Esophagus mucosa (tissue), 1 donor: ENCODE results near the gene FLRT1. TPM values are rescaled to one million over a fixed set of nuclear protein-coding genes. Genes with fewer than 3 reads are reported as not detected.
A peak's percentile ranks its signal among the peaks of the same experiment; 100 is the strongest.
"Not testable (repeated sequence)": the region's sequence is repeated elsewhere in the genome, so short reads cannot be mapped to it uniquely, and the experiment has no call there.

Experiments used
- ATAC-seq: fragments of 200-7000 bp; cut with Tn5 transposase; one replicate; pipeline ENCODE4 v1.9.1; 2020
- total RNA-seq: library from RNA; stranded (reverse); gene quantifications from one replicate; pipeline ENCODE4 v1.2.4, GENCODE V29; 2023
- donor health status: DM: yes; HTN: yes; CAD: no.

Gene FLRT1
- total RNA-seq, 1 donor from 2014 or later, result not detected

DNA sequence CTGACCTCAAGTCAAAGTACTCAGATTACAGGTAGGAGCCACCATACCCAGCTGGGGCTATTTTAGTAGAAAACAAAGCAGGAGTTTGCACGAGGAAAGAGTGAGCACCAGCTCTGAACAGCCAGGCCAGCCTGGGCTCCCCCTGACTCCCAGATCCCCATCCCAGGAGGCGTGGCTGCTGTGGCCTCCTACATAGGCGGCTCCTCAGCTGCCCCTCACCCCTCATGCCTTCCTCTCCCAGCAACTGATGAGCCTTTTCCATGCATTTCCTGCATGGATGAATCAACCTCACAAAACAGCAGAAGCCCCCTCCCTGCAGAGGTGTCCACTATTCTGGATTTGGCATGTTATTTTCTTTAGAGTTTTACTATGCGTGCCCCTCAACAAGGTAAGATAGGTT lies 10.5 kb upstream of the FLRT1 start:
- no peak for ATAC-seq

GRCh38 chr11:64026575-64027205 lies 9.0 kb upstream of the FLRT1 start:
- ATAC-seq, result no peak

DNA sequence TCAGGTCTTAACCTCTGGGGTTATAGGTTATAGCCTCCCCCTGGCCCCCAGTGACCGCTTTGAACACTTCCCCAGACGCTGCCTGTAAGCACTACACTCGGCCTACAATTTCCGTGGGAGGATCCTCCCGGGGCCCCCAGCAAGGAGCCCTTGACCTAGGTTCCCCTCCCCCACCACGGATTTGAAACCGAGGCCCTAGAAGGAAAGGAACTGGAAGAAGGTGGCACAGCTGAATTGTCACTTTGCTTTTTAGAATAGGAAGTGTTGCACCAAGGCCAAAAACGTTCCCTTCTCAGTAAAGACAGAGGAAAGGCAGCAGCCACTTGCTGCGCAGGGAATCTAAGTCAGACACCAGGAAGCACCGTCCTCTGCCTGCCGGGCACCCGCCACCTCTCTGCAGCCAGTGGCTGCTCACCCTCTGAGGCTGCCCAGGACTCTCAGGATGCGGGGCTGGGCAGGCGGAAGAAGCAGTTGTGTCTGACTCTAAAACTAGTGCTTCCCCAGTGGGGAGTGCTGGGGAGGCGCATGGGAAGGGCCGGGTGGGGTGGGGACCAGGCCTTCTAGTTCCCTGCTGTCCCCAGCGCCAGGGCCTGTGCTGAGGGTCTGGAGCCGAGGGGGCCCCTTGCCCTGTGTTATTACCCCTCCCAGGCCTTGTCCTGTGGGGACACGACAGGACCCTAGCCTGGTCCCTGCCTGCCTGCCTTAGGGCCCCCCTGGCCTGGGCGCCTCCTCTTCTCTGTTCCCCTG lies 7.9 kb upstream of the FLRT1 start:
- ATAC-seq, result no peak

DNA sequence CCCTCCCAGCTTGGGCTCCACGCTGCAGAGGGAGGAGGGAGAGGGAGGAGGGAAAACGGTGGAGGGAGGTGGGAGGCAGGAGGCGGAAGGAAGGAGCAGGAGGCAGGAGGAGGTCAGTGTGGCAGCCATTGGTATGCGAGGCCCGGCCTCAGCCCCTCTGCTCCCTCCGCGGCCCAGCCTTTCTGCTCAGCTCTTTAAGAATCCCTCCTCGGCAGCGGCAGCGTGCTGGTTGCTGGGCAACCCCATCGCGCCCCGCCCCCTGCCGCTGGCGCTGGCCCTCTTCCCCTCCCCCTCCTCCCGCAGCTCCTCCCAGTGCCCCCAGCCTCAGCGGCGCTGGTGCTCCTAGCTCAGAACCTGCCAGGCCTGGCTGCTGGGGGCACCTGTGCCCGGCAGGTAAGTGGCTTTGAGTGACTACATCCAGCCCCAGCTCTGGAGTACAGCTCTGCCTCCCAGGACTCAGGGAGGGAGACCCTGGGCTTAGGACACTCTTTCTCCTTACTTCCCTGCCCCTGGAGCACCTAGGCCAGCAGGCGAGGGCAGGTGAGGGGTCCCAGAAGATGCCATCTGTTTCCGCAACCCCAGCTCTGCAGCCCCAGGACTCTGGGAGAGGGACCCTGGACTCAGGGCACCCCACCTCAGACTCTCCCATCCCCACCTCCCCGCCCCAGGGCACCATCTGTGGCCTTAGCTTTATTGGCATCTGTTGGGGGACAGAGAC lies 7.2 kb upstream of the FLRT1 start:
- ATAC-seq, result no peak

DNA sequence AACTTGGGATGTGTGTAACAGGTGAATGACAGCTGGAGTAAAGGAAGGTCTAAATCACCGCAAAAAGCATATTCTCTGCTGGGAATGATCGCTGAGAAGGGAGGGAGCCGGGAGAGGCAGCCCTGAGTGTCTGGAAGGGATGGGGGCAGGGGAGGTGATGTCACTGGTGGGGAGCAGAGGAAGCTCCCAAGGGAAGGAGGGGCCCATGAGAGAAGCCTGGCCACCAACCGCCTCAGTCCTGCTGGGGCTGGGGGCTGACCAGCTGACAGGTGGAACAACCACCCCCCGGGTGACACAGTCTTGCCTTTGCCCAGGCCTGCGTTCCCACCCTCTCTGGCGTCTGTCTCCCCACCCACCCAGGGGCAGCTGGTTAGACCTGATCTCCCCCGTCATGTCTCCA lies 6.0 kb upstream of the FLRT1 start:
- no peak for ATAC-seq

DNA sequence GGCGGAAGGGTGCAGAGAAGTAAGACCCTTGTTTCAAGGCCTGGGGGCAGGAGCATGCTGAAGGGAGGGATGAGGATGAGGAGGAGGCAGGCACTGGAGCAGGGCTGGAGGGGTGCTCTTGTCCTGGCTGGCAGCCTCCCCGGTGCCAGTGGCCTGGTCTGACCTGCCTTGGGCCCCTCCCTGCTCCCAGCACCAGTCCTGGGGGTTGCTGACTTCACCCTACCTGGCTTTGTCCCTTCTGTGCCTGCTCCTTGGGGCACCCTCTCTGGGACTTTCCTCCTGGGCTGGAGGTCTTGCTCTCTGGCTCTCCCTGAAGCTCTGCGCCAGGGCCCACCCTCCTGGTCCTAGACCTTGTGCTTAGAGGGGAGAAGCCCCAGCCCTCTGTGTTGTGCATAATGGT lies 4.7 kb upstream of the FLRT1 start:
- ATAC-seq, result no peak

DNA sequence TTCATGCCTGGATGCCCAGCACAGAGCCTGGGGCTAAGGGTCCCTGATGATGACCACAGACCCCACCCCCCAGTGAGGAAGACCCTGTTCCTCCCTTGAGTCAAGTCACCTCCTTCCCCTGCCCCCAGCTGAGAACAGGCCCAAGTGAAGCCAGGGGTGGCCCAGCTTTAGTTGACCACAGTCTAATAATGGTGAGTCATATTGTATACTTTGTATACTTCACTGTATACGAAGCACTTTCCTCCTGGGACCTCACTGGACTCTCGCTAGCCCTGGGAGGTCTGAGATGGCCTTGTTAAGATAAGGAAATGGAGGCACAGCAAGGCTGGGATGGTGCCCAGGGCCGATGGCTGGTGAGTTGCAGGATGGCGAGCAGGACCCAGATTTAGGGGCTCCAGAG lies 3.7 kb upstream of the FLRT1 start:
- ATAC-seq, result no peak

GRCh38 chr11:64034411-64034811 lies 1.3 kb upstream of the FLRT1 start:
- ATAC-seq, result no peak

- no peak for ATAC-seq
These were observed 628 bp upstream of the FLRT1 start for GRCh38 chr11:64035081-64035524.

DNA sequence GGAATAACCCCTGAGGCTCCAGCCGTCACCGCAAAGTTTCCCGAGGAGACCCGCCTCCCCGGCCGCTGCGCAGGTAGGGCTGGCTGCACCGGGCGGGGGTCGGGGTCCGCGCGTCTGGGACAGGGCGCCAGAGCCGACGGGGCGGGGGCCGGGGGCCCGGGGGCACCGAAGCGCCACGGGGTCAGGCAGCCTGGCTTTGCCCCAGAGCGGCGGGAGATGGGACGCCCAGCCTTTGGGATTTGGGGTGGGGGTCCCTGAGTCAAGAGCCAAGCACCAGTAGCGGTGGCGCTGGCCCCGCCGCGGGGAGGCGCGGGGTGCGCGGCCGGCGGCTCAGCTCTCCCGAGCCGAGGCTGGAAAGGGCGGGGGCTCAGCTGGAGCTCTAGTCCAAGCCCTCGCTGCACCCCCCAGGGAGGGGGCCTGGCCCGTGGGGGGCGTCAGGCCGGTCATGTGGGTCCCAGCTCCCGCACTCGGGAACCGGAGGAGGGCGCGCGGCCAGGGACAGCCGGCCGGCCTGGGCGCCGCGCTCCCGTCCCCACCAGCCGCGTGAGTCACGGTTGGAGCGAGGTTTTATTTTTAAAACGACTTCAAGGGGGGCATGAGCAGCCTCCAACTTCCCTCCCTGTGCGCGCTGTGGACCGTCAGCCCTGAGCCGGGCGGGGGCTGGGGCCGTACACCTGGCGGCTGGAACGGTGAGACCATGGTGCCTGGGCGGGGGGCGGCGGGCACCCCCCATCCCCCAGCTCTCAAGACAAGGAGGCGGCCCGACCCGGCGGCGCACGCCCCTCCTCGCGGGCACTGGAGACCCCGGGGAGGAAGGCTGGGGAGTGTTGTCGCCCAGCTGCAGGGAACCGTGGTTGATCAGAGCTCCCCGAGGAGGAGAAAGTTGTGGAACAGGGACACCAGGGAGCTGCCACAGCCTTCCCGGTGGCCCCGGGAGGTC lies 626 bp downstream of the FLRT1 start:
- no peak for ATAC-seq

DNA sequence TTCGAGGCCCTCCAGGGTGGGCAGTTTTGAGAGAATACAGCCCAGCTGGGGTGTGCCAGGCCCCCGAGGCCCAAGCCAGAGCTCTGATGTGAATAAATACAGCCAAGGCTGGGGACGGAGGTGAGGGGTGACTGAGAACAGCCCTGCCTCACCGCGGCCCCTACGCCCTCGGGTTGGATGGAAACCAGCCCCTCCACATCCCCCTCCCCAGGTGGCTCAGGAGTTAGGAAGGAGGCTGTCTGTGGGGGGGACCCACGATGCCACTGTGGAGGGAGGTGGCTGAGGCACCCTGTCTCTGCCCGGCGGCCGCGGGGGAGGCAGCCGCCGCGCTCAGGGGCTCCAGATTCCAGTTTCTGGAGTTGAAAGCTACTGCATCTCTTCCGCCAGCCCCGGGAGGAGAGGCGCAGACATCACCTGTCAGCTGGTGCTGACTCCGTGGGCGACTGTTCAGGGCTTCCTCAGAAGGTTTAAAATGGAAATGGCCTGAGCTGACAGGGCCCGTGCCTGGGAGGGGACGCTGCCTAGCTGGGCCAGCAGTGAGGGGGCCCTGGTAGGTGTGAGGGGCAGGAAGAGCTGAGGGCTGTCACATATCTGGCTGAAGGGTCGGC lies 1.4 kb downstream of the FLRT1 start:
- ATAC-seq, result no peak

- ATAC-seq, result no peak
These were observed 2.8 kb downstream of the FLRT1 start for GRCh38 chr11:64038500-64038899.

DNA sequence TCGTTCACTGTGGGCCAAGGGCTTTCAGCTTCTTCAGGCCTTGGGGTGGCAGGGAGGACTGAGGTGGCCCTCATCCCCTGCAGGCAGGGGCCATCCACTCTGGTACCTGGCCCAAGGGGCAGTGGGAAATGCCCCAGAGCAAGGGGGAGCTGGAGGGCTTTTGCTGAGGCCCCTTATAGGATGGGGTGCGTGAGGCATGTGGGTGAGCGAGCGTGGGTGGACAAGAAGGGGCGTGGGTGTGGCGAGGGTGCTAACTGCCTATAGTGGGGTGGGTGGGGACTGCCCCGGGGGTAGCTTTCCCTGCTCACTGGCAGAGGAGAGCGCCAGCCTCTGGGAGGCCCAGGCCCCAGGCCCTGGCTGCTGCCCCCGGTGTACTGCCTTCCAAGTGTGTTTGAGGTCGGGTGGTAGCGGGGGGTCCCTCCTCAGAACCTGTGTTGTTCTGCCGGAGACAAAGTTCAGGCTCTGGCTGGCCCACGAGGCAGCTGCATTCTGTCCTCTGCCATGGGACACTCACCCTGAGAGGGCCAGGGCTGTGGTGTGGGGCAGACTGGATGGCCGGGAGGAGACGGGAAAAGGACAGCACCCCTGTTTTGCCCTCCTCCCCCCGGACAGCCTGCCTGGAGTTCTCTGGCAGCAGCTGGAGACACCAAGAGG lies 3.4 kb downstream of the FLRT1 start:
- no peak for ATAC-seq

GRCh38 chr11:64040684-64041322 lies 5.1 kb downstream of the FLRT1 start:
- peak; percentile 21 for ATAC-seq

DNA sequence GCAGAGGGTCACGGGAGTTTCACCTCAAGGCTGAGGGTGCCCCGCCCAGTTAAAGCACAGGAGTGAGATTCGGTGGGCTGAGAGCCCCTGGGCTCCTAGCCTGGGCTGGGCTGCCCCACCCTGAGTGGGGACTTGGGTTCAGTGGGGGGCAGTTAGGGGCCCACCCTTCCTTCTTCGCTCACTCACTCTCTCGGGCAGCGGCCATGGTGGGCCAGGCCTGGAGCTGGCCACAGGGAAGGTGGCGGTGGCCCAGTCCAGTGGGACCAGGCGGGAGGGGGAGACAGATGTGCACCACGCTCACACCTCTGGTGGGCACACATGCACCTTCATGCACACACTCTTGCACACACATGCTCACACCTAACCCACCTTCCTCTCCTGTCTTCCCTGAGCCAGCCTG lies 6.1 kb downstream of the FLRT1 start:
- no peak for ATAC-seq

GRCh38 chr11:64042301-64042700 lies 6.6 kb downstream of the FLRT1 start:
- no peak for ATAC-seq

DNA sequence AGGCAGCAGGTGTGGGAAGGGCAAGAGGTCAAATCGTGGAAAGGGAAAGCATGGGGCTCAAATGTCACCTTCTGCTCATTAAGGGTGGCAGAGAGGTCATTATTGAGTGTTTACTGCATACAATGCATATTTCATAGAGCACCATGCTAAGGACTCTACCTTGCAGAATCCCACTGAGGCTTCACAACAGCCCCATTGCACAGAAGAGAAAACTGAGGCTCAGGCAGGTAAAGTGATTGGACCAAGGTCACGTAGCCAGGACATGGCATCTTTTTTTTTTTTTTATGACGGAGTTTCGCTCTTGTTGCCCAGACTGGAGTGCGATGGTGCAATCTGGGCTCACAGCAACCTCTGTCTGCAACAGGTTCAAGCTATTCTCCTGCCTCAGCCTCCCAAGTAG lies 7.8 kb downstream of the FLRT1 start:
- ATAC-seq, result no peak

DNA sequence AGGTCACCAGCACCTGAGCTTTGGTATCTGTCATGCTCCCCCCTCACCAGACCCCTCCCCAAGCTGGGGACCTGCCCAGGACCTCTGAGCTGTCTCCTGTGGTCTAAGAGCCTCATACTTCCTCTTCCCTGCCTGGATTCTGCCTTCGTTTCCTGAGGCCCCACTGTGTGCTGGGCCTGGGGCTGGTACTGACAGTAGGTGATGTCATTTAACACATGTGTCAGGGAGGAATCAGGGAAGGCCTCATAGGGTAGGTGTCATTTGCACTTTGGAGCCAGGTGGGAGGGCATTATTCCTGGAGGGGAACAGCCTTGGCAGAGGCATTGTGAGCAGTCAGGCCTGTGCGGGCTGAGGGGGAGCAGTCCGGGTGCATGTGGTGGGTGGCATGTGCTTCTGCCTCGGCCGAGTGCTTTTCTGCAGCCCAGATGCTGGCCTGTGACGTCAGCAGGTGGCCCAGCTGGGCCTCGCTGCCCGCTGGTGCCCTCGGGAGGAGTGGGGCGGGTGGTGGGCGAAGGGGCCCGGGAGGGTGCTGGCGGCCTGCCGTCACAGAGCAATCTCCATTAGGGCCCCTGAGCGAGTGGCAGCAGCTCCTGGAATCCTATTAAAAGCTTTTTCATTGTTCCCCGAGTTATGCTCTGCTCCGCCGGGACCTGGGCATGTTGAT lies 9.1 kb downstream of the FLRT1 start:
- no peak for ATAC-seq

GRCh38 chr11:64045700-64046099 lies 10.0 kb downstream of the FLRT1 start:
- ATAC-seq, result no peak

DNA sequence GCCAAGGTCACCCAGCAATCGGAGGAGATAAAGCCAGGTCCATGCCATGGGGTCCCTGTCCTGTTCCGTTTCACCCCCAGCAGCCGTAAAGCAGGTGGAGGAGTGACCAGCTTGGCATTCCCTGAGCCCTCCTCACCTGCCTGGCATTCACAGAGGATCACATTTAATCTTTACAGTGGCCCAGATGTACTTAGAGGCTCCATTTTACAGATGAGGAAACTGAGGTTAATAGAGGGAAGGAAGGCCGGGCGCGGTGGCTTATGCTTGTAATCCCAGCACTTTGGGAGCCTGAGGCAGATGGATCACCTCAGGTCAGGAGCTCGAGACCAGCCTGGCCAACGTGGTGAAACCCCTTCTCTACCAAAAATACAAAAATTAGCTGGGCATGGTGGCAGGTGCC lies 11.6 kb downstream of the FLRT1 start:
- ATAC-seq, result not testable (repeated sequence)
